CD8-positive, alpha-beta memory T cell (primary cell): Measurements from ENCODE around the gene LDLRAD4. TPM values are rescaled to one million over a fixed set of nuclear protein-coding genes. Genes with fewer than 3 reads are reported as not detected.
A peak's percentile ranks its signal among the peaks of the same experiment; 100 is the strongest.

Experiments
- CTCF ChIA-PET: fragments of 350-600 bp; sonication (Branson Sonifier 250); formaldehyde crosslinking; loops from one replicate; lab custom pipeline; 2021; ENCODE audit warnings: antibody characterized with exemption; lab: Charles Lee
- POLR2A ChIA-PET: fragments of 350-600 bp; sonication (Branson Sonifier 250); formaldehyde crosslinking; loops from one replicate; lab custom pipeline; 2021; ENCODE audit warnings: antibody characterized with exemption; lab: Charles Lee
- DNase-seq, 5 donors: peaks; one replicate each; pipeline versions ENCODE4 v3.0.0 to v3.0.0-alpha.2; 2020 to 2022; ENCODE audit warnings: mixed read lengths in 1 of 5
- H3K27ac ChIP-seq: one replicate; pipeline ENCODE4 v1.7.0; 2013; ENCODE audit warnings: low read depth, mild to moderate bottlenecking, low read length, moderate library complexity
- H3K27me3 ChIP-seq: 2 replicates; pipeline ENCODE4 v1.7.0; 2013; ENCODE audit warnings: low read length, mild to moderate bottlenecking; ENCODE audit not compliant: insufficient read depth, poor library complexity, severe bottlenecking
- H3K36me3 ChIP-seq: 2 replicates; pipeline ENCODE4 v1.7.0; 2013; ENCODE audit warnings: mild to moderate bottlenecking, low read length, moderate library complexity; ENCODE audit not compliant: insufficient read depth
- H3K4me1 ChIP-seq: 2 replicates; pipeline ENCODE4 v1.7.0; 2013; ENCODE audit warnings: mild to moderate bottlenecking, low read length, moderate library complexity; ENCODE audit not compliant: insufficient read depth
- H3K4me3 ChIP-seq: 2 replicates; pipeline ENCODE4 v1.7.0; 2013; ENCODE audit warnings: mild to moderate bottlenecking, low read length
- H3K9me3 ChIP-seq: 2 replicates; pipeline ENCODE4 v1.7.0; 2013; ENCODE audit warnings: mild to moderate bottlenecking, low read length
- H3K27ac Mint-ChIP-seq, 8 donors: one replicate each; pipeline ENCODE4 v1.8.0; 2020 to 2021; ENCODE audit warnings: mixed read lengths in 8 of 8, mild to moderate bottlenecking in 6 of 8, inconsistent platforms in 3 of 8, moderate library complexity in 3 of 8
- H3K27me3 Mint-ChIP-seq, 2 donors: one replicate each; pipeline ENCODE4 v1.8.0; 2020 to 2021; ENCODE audit warnings: mixed read lengths in 2 of 2, mild to moderate bottlenecking in 1 of 2, moderate library complexity in 1 of 2
- H3K36me3 Mint-ChIP-seq, 3 donors: one replicate each; pipeline ENCODE4 v1.8.0; 2020 to 2021; ENCODE audit warnings: mixed read lengths in 3 of 3, inconsistent platforms in 1 of 3, mild to moderate bottlenecking in 1 of 3
- H3K4me1 Mint-ChIP-seq, 3 donors: one replicate each; pipeline ENCODE4 v1.8.0; 2020 to 2021; ENCODE audit warnings: mixed read lengths in 3 of 3, inconsistent platforms in 1 of 3, mild to moderate bottlenecking in 1 of 3
- H3K4me3 Mint-ChIP-seq, 7 donors: one replicate each; pipeline ENCODE4 v1.8.0; 2020 to 2021; ENCODE audit warnings: mixed read lengths in 7 of 7, mild to moderate bottlenecking in 6 of 7, moderate library complexity in 4 of 7, inconsistent platforms in 2 of 7
- H3K9me3 Mint-ChIP-seq, 5 donors: one replicate each; pipeline ENCODE4 v1.8.0; 2020 to 2022; ENCODE audit warnings: mixed read lengths in 5 of 5, mild to moderate bottlenecking in 3 of 5, moderate library complexity in 2 of 5, inconsistent platforms in 1 of 5
- polyA plus RNA-seq: library from polyadenylated mRNA; unstranded; fragments of 300-500 nt; fragmentation: Illumina TruSeq; gene quantifications from one replicate; pipeline ENCODE4 v1.2.3, GENCODE V29; 2021
- total RNA-seq, 2 experiments: library from RNA; stranded (reverse); gene quantifications; one replicate each; pipeline ENCODE4 v1.2.3, GENCODE V29; 2021

Gene LDLRAD4
- total and polyA plus RNA-seq, 3 experiments from 2014 or later, result 8.1 to 30.4 (median 27.3) TPM

- Histone ChIP-seq H3K27ac (no peak overlapping the region), H3K27me3 (no peaks in the 10 kb centered on the region), H3K4me1 (no peaks in the 10 kb centered on the region), H3K4me3 (no peak overlapping the region), H3K9me3 (no peaks in the 10 kb centered on the region), H3K36me3 (no peaks in the 10 kb centered on the region)
- Mint-ChIP-seq H3K4me3 (no peak overlapping the region), H3K36me3 (no peaks in the 10 kb centered on the region), H3K27ac (no peak overlapping the region), H3K9me3 (no peaks in the 10 kb centered on the region), H3K4me1 (peaks cover 0 to 2% (median 0%) of the 10 kb centered on the region in 3 donors), H3K27me3 (no peaks in the 10 kb centered on the region)
- POLR2A ChIA-PET, result no interaction called here
- CTCF ChIA-PET, result interaction anchor here (0.6 kb wide), 1 partner anchor 211 kb away, joined by 3 read pairs; no protein-coding TSS in a partner anchor
- DNase-seq, result no peak
Measured at GRCh38 chr18:13427354-13427753, 208.8 kb downstream of the LDLRAD4 start.

- CTCF ChIA-PET, result no interaction called here
Measured at GRCh38 chr18:13428319-13428718, 209.8 kb downstream of the LDLRAD4 start.

GRCh38 chr18:13429016-13429415 lies 210.5 kb downstream of the LDLRAD4 start:
- Mint-ChIP-seq H3K27me3 (peaks cover 0 to 1% of the 10 kb centered on the region in 2 donors), H3K4me1 (peaks cover 0 to 2% (median 0%) of the 10 kb centered on the region in 3 donors), H3K9me3 (no peaks in the 10 kb centered on the region), H3K36me3 (no peaks in the 10 kb centered on the region), H3K4me3 (no peak overlapping the region), H3K27ac (peak overlapping the region in 1 of 8 donors; percentile 9)
- POLR2A ChIA-PET, result no interaction called here
- Histone ChIP-seq H3K27ac (no peak overlapping the region), H3K9me3 (no peaks in the 10 kb centered on the region), H3K27me3 (no peaks in the 10 kb centered on the region), H3K4me3 (no peak overlapping the region), H3K4me1 (no peaks in the 10 kb centered on the region), H3K36me3 (no peaks in the 10 kb centered on the region)
- no peak for DNase-seq
- CTCF ChIA-PET, result no interaction called here

More at GRCh38 chr18:13428319-13428718, 209.8 kb downstream of the LDLRAD4 start:
- no peak for DNase-seq
- Mint-ChIP-seq H3K4me3 (no peak overlapping the region), H3K27ac (peak overlapping the region in 2 of 8 donors; percentile 20 to 34), H3K4me1 (peaks cover 0 to 2% (median 0%) of the 10 kb centered on the region in 3 donors), H3K36me3 (no peaks in the 10 kb centered on the region), H3K27me3 (peaks cover 0 to 1% of the 10 kb centered on the region in 2 donors), H3K9me3 (no peaks in the 10 kb centered on the region)
- Histone ChIP-seq H3K36me3 (no peaks in the 10 kb centered on the region), H3K27ac (no peak overlapping the region), H3K4me3 (no peak overlapping the region), H3K4me1 (no peaks in the 10 kb centered on the region), H3K9me3 (no peaks in the 10 kb centered on the region), H3K27me3 (no peaks in the 10 kb centered on the region)
- POLR2A ChIA-PET, result no interaction called here

- H3K4me1 ChIP-seq, result no peaks in the 10 kb centered on the region
- ChIA-PET CTCF (no interaction called here), POLR2A (no interaction called here)
- no peak overlapping the region for H3K27ac ChIP-seq
- H3K4me1 Mint-ChIP-seq, result peaks cover 0 to 2% (median 0%) of the 10 kb centered on the region in 3 donors
- H3K27ac Mint-ChIP-seq, result no peak overlapping the region
- no peaks in the 10 kb centered on the region for H3K27me3 ChIP-seq
- no peak for DNase-seq
- no peak overlapping the region for H3K4me3 Mint-ChIP-seq
- no peaks in the 10 kb centered on the region for H3K36me3 Mint-ChIP-seq
- H3K36me3 ChIP-seq, result no peaks in the 10 kb centered on the region
- H3K4me3 ChIP-seq, result no peak overlapping the region
- H3K9me3 Mint-ChIP-seq, result no peaks in the 10 kb centered on the region
- H3K27me3 Mint-ChIP-seq, result peaks cover 0 to 1% of the 10 kb centered on the region in 2 donors
- H3K9me3 ChIP-seq, result no peaks in the 10 kb centered on the region
Measured at GRCh38 chr18:13429884-13430510, 211.4 kb downstream of the LDLRAD4 start.

GRCh38 chr18:13430663-13431062 lies 212.1 kb downstream of the LDLRAD4 start:
- Mint-ChIP-seq H3K36me3 (no peaks in the 10 kb centered on the region), H3K9me3 (no peaks in the 10 kb centered on the region), H3K4me3 (no peak overlapping the region), H3K4me1 (peaks cover 0 to under 1% (median 0%) of the 10 kb centered on the region in 3 donors), H3K27ac (peak overlapping the region in 1 of 8 donors; percentile 73), H3K27me3 (peaks cover 0 to 1% of the 10 kb centered on the region in 2 donors)
- Histone ChIP-seq H3K4me3 (no peak overlapping the region), H3K4me1 (no peaks in the 10 kb centered on the region), H3K27me3 (no peaks in the 10 kb centered on the region), H3K36me3 (no peaks in the 10 kb centered on the region), H3K27ac (no peak overlapping the region), H3K9me3 (no peaks in the 10 kb centered on the region)
- ChIA-PET POLR2A (no interaction called here), CTCF (no interaction called here)
- no peak for DNase-seq

GRCh38 chr18:13431886-13432285 lies 213.3 kb downstream of the LDLRAD4 start:
- POLR2A ChIA-PET, result no interaction called here
- H3K9me3 Mint-ChIP-seq, result no peaks in the 10 kb centered on the region
- CTCF ChIA-PET, result no interaction called here
- peak overlapping the region in 1 of 8 donors; percentile 35 for H3K27ac Mint-ChIP-seq
- H3K9me3 ChIP-seq, result no peaks in the 10 kb centered on the region
- H3K4me1 ChIP-seq, result peaks cover 8% of the 10 kb centered on the region
- DNase-seq, result no peak
- peaks cover 0 to 12% (median 6%) of the 10 kb centered on the region in 3 donors for H3K4me1 Mint-ChIP-seq
- H3K4me3 ChIP-seq, result no peak overlapping the region
- H3K4me3 Mint-ChIP-seq, result no peak overlapping the region
- H3K27ac ChIP-seq, result no peak overlapping the region
- H3K36me3 Mint-ChIP-seq, result no peaks in the 10 kb centered on the region
- no peaks in the 10 kb centered on the region for H3K36me3 ChIP-seq
- no peaks in the 10 kb centered on the region for H3K27me3 ChIP-seq
- peaks cover 0 to 1% of the 10 kb centered on the region in 2 donors for H3K27me3 Mint-ChIP-seq

GRCh38 chr18:13433125-13433524 lies 214.6 kb downstream of the LDLRAD4 start:
- Histone ChIP-seq H3K36me3 (no peaks in the 10 kb centered on the region), H3K4me3 (no peak overlapping the region), H3K27me3 (no peaks in the 10 kb centered on the region), H3K4me1 (peaks cover 21% of the 10 kb centered on the region), H3K9me3 (no peaks in the 10 kb centered on the region), H3K27ac (no peak overlapping the region)
- no peaks in the 10 kb centered on the region for H3K9me3 Mint-ChIP-seq
- H3K27ac Mint-ChIP-seq, result peak overlapping the region in 1 of 8 donors; percentile 29
- no peak overlapping the region for H3K4me3 Mint-ChIP-seq
- CTCF ChIA-PET, result interaction anchor here (1.5 kb wide), 1 partner anchor 12 kb away, joined by 3 read pairs; no protein-coding TSS in a partner anchor
- no peak for DNase-seq
- peaks cover 9 to 25% (median 14%) of the 10 kb centered on the region in 3 donors for H3K4me1 Mint-ChIP-seq
- POLR2A ChIA-PET, result no interaction called here
- H3K27me3 Mint-ChIP-seq, result peaks cover 0 to 1% of the 10 kb centered on the region in 2 donors
- no peaks in the 10 kb centered on the region for H3K36me3 Mint-ChIP-seq

- peaks cover 0 to 1% of the 10 kb centered on the region in 2 donors for H3K27me3 Mint-ChIP-seq
- no peaks in the 10 kb centered on the region for H3K9me3 Mint-ChIP-seq
- Histone ChIP-seq H3K4me1 (peaks cover 22% of the 10 kb centered on the region), H3K9me3 (no peaks in the 10 kb centered on the region), H3K36me3 (no peaks in the 10 kb centered on the region), H3K4me3 (no peak overlapping the region), H3K27me3 (no peaks in the 10 kb centered on the region), H3K27ac (no peak overlapping the region)
- DNase-seq, result no peak
- CTCF ChIA-PET, result interaction anchor here (1.5 kb wide), 1 partner anchor 12 kb away, joined by 3 read pairs; no protein-coding TSS in a partner anchor
- POLR2A ChIA-PET, result no interaction called here
- no peaks in the 10 kb centered on the region for H3K36me3 Mint-ChIP-seq
- no peak overlapping the region for H3K4me3 Mint-ChIP-seq
- H3K4me1 Mint-ChIP-seq, result peaks cover 15 to 30% (median 19%) of the 10 kb centered on the region in 3 donors
- no peak overlapping the region for H3K27ac Mint-ChIP-seq
Measured at GRCh38 chr18:13433685-13434084, 215.1 kb downstream of the LDLRAD4 start.
